RWPE2 (cell line): Measurements from ENCODE around the gene HTR1B.
A peak's percentile ranks its signal among the peaks of the same experiment; 100 is the strongest.

ENCODE experiments used
- ATAC-seq: fragments of 200-7000 bp; cut with Tn5 transposase; 3 replicates; pipeline ENCODE4 v1.9.1; 2021; ENCODE audit warnings: low read depth
- DNase-seq: peaks from one replicate; pipeline ENCODE4 v3.0.0-alpha.2; 2020; ENCODE audit warnings: low spot score
- H3K27ac ChIP-seq: fragments of 450-650 bp; 2 replicates; pipeline ENCODE4 v1.5.1; 2017; ENCODE audit warnings: mild to moderate bottlenecking; ENCODE audit not compliant: poor library complexity, severe bottlenecking
- H3K27me3 ChIP-seq: fragments of 250-450 bp; sonication (Bioruptor Pico); 2 replicates; pipeline ENCODE4 v1.5.1; 2021; ENCODE audit warnings: mild to moderate bottlenecking, moderate library complexity; ENCODE audit not compliant: insufficient read depth, poor library complexity, severe bottlenecking
- H3K36me3 ChIP-seq: fragments of 250-450 bp; sonication (Bioruptor Pico); 2 replicates; pipeline ENCODE4 v1.5.1; 2020; ENCODE audit warnings: low read depth, mild to moderate bottlenecking, moderate library complexity
- H3K4me1 ChIP-seq: fragments of 250-450 bp; sonication (Bioruptor Pico); 2 replicates; pipeline ENCODE4 v1.5.1; 2021; ENCODE audit warnings: mild to moderate bottlenecking, moderate library complexity; ENCODE audit not compliant: insufficient read depth, poor library complexity, severe bottlenecking
- H3K4me3 ChIP-seq: fragments of 250-450 bp; sonication (Bioruptor Pico); 2 replicates; pipeline ENCODE4 v1.5.1; 2021; ENCODE audit warnings: mild to moderate bottlenecking, moderate library complexity; ENCODE audit not compliant: severe bottlenecking
- H3K9me3 ChIP-seq: fragments of 250-450 bp; sonication (Bioruptor Pico); 2 replicates; pipeline ENCODE4 v1.5.1; 2021; ENCODE audit warnings: mild to moderate bottlenecking, moderate library complexity; ENCODE audit not compliant: severe bottlenecking
- CTCF ChIP-seq: fragments of 450-650 bp; IDR thresholded peaks from one replicate; pipeline ENCODE4 v1.5.1; 2017; ENCODE audit warnings: mild to moderate bottlenecking, moderate library complexity; ENCODE audit not compliant: poor library complexity, severe bottlenecking

The HTR1B gene

DNA sequence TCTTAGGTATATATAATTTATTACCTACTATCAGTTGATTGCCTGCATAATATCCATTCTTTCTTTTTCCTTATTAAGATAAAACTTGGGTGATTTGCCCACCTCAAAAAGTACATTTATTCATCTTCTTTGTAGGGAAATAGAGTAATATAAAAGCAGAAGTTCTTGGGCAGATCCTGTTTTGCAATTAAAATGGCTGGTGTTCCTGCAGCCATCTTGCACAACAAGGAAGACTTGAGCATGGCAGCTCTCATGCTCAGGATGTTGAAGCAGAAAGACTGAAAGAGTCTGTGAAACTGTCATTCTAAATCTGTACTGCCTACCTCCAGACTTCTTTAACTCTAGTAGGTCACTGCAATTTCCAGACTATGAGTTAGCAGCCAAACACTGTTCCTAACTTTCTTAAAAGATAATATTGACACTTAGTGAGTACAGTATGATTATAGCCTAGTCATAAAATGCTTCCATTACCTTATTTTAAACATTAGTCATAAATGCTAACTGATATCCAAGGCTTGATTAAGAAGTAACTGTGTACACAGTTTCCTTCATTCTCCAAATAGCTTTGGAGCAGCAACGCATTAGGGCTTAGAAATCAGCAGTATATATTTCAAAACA is 24.6 kb upstream of the HTR1B start:
- H3K36me3 ChIP-seq = no peaks in the 10 kb centered on the region
- no peak overlapping the region for H3K27ac ChIP-seq
- DNase-seq (no peak), ATAC-seq (no peak; the same call in 2 of the 3 replicates)
- no peak for TF ChIP-seq CTCF
- H3K9me3 ChIP-seq = no peaks in the 10 kb centered on the region
- H3K4me3 ChIP-seq = no peak overlapping the region
- H3K4me1 ChIP-seq = no peaks in the 10 kb centered on the region
- H3K27me3 ChIP-seq = no peaks in the 10 kb centered on the region

- no peaks in the 10 kb centered on the region for H3K36me3 ChIP-seq
- H3K27ac ChIP-seq = no peak overlapping the region
- DNase-seq (no peak), ATAC-seq (no peak)
- no peak for TF ChIP-seq CTCF
- no peak overlapping the region for H3K4me3 ChIP-seq
- H3K9me3 ChIP-seq = no peaks in the 10 kb centered on the region
- H3K4me1 ChIP-seq = no peaks in the 10 kb centered on the region
- H3K27me3 ChIP-seq = no peaks in the 10 kb centered on the region
These were observed 19.7 kb upstream of the HTR1B start for GRCh38 chr6:77482981-77483380.

DNA sequence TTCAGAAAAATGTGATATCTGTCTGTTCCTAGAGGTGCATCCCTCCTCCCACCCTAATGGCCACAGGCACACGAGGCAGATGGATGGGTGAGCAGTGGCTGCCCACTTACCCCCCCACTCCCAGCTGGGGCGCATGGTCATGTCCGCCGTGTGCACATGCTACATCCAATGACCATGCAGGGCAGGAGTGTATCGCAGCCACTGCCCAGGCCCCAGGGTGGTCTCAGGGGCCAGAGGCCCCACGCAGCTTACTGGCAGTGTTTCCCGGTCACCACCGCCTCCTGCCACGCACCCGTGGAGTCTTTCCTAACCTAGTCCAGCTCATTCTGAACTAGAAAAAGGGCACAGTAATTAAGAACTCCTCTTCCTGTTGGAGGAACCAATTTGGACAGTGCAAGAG is 11.7 kb upstream of the HTR1B start:
- no peaks in the 10 kb centered on the region for H3K9me3 ChIP-seq
- no peaks in the 10 kb centered on the region for H3K4me1 ChIP-seq
- no peak for TF ChIP-seq CTCF
- no peaks in the 10 kb centered on the region for H3K27me3 ChIP-seq
- no peak for ATAC-seq
- no peak overlapping the region for H3K4me3 ChIP-seq
- H3K27ac ChIP-seq = no peak overlapping the region
- no peaks in the 10 kb centered on the region for H3K36me3 ChIP-seq
- no peak for DNase-seq

GRCh38 chr6:77474286-77474956 is 11.1 kb upstream of the HTR1B start:
- Histone ChIP-seq H3K36me3 (no peaks in the 10 kb centered on the region), H3K4me3 (no peak overlapping the region), H3K4me1 (no peaks in the 10 kb centered on the region), H3K27ac (no peak overlapping the region), H3K27me3 (no peaks in the 10 kb centered on the region), H3K9me3 (no peaks in the 10 kb centered on the region)
- TF ChIP-seq CTCF = no peak
- no peak for ATAC-seq
- DNase-seq = no peak

GRCh38 chr6:77470983-77471382 is 7.7 kb upstream of the HTR1B start:
- peak; percentile 93 for ATAC-seq
- DNase-seq = no peak
- Histone ChIP-seq H3K4me1 (no peaks in the 10 kb centered on the region), H3K4me3 (no peak overlapping the region), H3K36me3 (no peaks in the 10 kb centered on the region), H3K27ac (no peak overlapping the region), H3K9me3 (no peaks in the 10 kb centered on the region), H3K27me3 (no peaks in the 10 kb centered on the region)
- no peak for TF ChIP-seq CTCF
